SK-N-SH treated with all-trans-retinoic acid at 6 μM for 48 hours (cell line): Measurements from ENCODE around the gene TIMM13.

Experiments
- PATZ1 ChIP-seq: fragments of 250-450 bp; sonication (Bioruptor Pico); IDR thresholded peaks from 2 replicates; pipeline ENCODE4 v1.8.0; 2020; ENCODE audit warnings: mild to moderate bottlenecking, moderate library complexity, borderline replicate concordance
- TCF4 ChIP-seq: fragments of 250-450 bp; sonication (Bioruptor Pico); IDR thresholded peaks from 2 replicates; pipeline ENCODE4 v1.8.0; 2021; ENCODE audit warnings: mild to moderate bottlenecking, moderate library complexity, borderline replicate concordance
- TOX ChIP-seq: fragments of 250-450 bp; sonication (Bioruptor Pico); IDR thresholded peaks from 2 replicates; pipeline ENCODE4 v1.8.0; 2021; ENCODE audit warnings: mild to moderate bottlenecking, moderate library complexity, borderline replicate concordance
- ZC3H10 ChIP-seq: fragments of 250-450 bp; sonication (Bioruptor Pico); IDR thresholded peaks from 2 replicates; pipeline ENCODE4 v1.5.1; 2021; ENCODE audit warnings: mild to moderate bottlenecking, moderate library complexity

- TF ChIP-seq TOX (CRISPR knock-in tag), result no peak
- TF ChIP-seq PATZ1 (CRISPR knock-in tag), result no peak
- TF ChIP-seq TCF4 (CRISPR knock-in tag), result no peak
- TF ChIP-seq ZC3H10, result no peak
These were observed 1.6 kb upstream of the TIMM13 start for GRCh38 chr19:2428756-2429711.
